VCaP (cell line): ENCODE results near the gene CTBP1.

Source experiments
- H3K27ac ChIP-seq: fragments of 450-650 bp; 2 replicates; pipeline ENCODE4 v1.5.1; 2017
- TF ChIP-seq, protein P1 (sequence below): fragments of 450-650 bp; conservative IDR thresholded peaks from 2 replicates; pipeline ENCODE4 v1.5.1; 2017; ENCODE audit warnings: mild to moderate bottlenecking, moderate library complexity

Gene CTBP1

GRCh38 chr4:1164444-1164843 is 84.5 kb downstream of the CTBP1 start:
- TF ChIP-seq, protein P1, sequence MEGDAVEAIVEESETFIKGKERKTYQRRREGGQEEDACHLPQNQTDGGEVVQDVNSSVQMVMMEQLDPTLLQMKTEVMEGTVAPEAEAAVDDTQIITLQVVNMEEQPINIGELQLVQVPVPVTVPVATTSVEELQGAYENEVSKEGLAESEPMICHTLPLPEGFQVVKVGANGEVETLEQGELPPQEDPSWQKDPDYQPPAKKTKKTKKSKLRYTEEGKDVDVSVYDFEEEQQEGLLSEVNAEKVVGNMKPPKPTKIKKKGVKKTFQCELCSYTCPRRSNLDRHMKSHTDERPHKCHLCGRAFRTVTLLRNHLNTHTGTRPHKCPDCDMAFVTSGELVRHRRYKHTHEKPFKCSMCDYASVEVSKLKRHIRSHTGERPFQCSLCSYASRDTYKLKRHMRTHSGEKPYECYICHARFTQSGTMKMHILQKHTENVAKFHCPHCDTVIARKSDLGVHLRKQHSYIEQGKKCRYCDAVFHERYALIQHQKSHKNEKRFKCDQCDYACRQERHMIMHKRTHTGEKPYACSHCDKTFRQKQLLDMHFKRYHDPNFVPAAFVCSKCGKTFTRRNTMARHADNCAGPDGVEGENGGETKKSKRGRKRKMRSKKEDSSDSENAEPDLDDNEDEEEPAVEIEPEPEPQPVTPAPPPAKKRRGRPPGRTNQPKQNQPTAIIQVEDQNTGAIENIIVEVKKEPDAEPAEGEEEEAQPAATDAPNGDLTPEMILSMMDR: no peak
- H3K27ac ChIP-seq: peak overlapping the region; percentile 100

- TF ChIP-seq, protein P1: no peak
- H3K27ac ChIP-seq: peak overlapping the region; percentile 100
These were observed 84.9 kb downstream of the CTBP1 start for GRCh38 chr4:1164040-1164439.
